Measurements from ENCODE around the gene PFKFB2. TPM values are rescaled to one million over a fixed set of nuclear protein-coding genes. Genes with fewer than 3 reads are reported as not detected.

Gene PFKFB2
- total and polyA plus RNA-seq, 2 donors (not counting 1 experiment from before 2014, with no cell fraction given), result 6.5 to 18.2 TPM

- H3K27ac Mint-ChIP-seq, result no peak overlapping the region
- H3K79me2 ChIP-seq (ENCODE audit: control insufficient read depth, insufficient read depth, low read length), result no peaks in the 10 kb centered on the region
- 100% methylated on average over 2 of the region's 3 CpGs for WGBS (ENCODE audit: insufficient coverage)
- ATAC-seq (ENCODE audit: low read depth), result no peak
- peaks cover 0 to 15% (median 8%) of the 10 kb centered on the region in 4 experiments for H3K27me3 ChIP-seq (replicated peaks in 1 of 4; ENCODE audit: control extremely low read depth in 1 of 4, control insufficient read depth in 3 of 4, insufficient read depth in 4 of 4, low read length in 3 of 4)
- H3K27me3 Mint-ChIP-seq, result peaks cover 62% of the 10 kb centered on the region
- no peaks in the 10 kb centered on the region for H4K20me1 ChIP-seq (ENCODE audit: control insufficient read depth, insufficient read depth, low read length, poor library complexity, severe bottlenecking)
- no peaks in the 10 kb centered on the region for H3K9me3 Mint-ChIP-seq (ENCODE audit: insufficient read depth)
- no peaks in the 10 kb centered on the region for H3K9me3 ChIP-seq (ENCODE audit: control extremely low read depth in 1 of 3, control insufficient read depth in 2 of 3, insufficient read depth in 1 of 3, low read length in 2 of 3)
- ChIA-PET POLR2A (no interaction called here), CTCF (interaction anchor here (0.6 to 3.1 kb wide), 4 partner anchors 11 to 1762 kb away, joined by 3 to 21 read pairs (median 3); no protein-coding TSS in a partner anchor)
- no peak overlapping the region for H3K27ac ChIP-seq (ENCODE audit: low read length in 2 of 2)
- H3K4me3 Mint-ChIP-seq, result no peak overlapping the region
- H2AFZ ChIP-seq (ENCODE audit: insufficient read depth, low read depth, low read length, poor library complexity, severe bottlenecking), result no peak overlapping the region
- H3K4me3 ChIP-seq (ENCODE audit: control extremely low read depth in 1 of 5, extremely low read depth in 1 of 5, insufficient read depth in 1 of 5, low read depth in 2 of 5, low read length in 4 of 5), result no peak overlapping the region
- no peaks in the 10 kb centered on the region for H3K4me1 ChIP-seq (ENCODE audit: control insufficient read depth in 2 of 2, insufficient read depth in 2 of 2, low read length in 2 of 2)
- H3K36me3 ChIP-seq (replicated peaks in 1 of 2; ENCODE audit: control extremely low read depth in 1 of 2, control insufficient read depth in 1 of 2, extremely low read depth in 1 of 2, insufficient read depth in 2 of 2, low read length in 1 of 2), result no peaks in the 10 kb centered on the region
- no peaks in the 10 kb centered on the region for H3K4me1 Mint-ChIP-seq
- H3K4me2 ChIP-seq (replicated peaks; ENCODE audit: low read depth, low read length, poor library complexity, severe bottlenecking), result no peak overlapping the region
- no peak for TF ChIP-seq EZH2 (IDR thresholded peaks at IDR 0.05; ENCODE audit: borderline replicate concordance, insufficient read depth, low read depth, low read length, poor library complexity, severe bottlenecking)
- TF ChIP-seq, protein P1, sequence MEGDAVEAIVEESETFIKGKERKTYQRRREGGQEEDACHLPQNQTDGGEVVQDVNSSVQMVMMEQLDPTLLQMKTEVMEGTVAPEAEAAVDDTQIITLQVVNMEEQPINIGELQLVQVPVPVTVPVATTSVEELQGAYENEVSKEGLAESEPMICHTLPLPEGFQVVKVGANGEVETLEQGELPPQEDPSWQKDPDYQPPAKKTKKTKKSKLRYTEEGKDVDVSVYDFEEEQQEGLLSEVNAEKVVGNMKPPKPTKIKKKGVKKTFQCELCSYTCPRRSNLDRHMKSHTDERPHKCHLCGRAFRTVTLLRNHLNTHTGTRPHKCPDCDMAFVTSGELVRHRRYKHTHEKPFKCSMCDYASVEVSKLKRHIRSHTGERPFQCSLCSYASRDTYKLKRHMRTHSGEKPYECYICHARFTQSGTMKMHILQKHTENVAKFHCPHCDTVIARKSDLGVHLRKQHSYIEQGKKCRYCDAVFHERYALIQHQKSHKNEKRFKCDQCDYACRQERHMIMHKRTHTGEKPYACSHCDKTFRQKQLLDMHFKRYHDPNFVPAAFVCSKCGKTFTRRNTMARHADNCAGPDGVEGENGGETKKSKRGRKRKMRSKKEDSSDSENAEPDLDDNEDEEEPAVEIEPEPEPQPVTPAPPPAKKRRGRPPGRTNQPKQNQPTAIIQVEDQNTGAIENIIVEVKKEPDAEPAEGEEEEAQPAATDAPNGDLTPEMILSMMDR (IDR thresholded peaks at IDR 0.05), result no peak
- H3K9ac ChIP-seq (ENCODE audit: low read length), result no peak overlapping the region
- DNase-seq, result no peak
- intact Hi-C loops (cut with micrococcal nuclease), result no loop called here
Observed at GRCh38 chr1:207014728-207015127, 38.3 kb upstream of the PFKFB2 start.

DNA sequence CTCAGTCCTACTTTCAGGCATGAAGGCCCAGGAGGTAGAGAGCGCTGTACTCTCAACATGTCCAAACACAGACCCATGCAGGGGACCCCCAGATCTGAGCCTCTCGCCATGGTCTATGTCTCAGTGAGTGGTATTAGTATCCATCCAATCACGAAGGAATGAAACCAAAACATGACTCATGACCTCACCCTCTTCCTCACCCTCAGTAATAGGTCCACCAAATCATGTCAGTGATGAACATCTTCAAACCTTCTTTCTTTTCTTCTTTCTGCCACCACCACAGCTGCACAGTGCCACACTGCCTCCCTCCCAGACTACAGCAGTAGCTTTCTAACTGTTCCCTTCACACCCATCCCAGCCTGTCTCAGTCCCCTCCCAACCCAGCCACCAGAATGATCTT, 37.3 kb upstream of the PFKFB2 start:
- no peaks in the 10 kb centered on the region for H3K9me3 Mint-ChIP-seq (ENCODE audit: insufficient read depth)
- no peaks in the 10 kb centered on the region for H3K4me1 Mint-ChIP-seq
- H3K27ac Mint-ChIP-seq, result no peak overlapping the region
- H3K4me3 Mint-ChIP-seq, result no peak overlapping the region
- Histone ChIP-seq H3K9me3 (ENCODE audit: control extremely low read depth in 1 of 3, control insufficient read depth in 2 of 3, insufficient read depth in 1 of 3, low read length in 2 of 3) (no peaks in the 10 kb centered on the region), H4K20me1 (ENCODE audit: control insufficient read depth, insufficient read depth, low read length, poor library complexity, severe bottlenecking) (no peaks in the 10 kb centered on the region), H2AFZ (ENCODE audit: insufficient read depth, low read depth, low read length, poor library complexity, severe bottlenecking) (no peak overlapping the region), H3K4me1 (ENCODE audit: control insufficient read depth in 2 of 2, insufficient read depth in 2 of 2, low read length in 2 of 2) (no peaks in the 10 kb centered on the region), H3K79me2 (ENCODE audit: control insufficient read depth, insufficient read depth, low read length) (no peaks in the 10 kb centered on the region), H3K36me3 (replicated peaks in 1 of 2; ENCODE audit: control extremely low read depth in 1 of 2, control insufficient read depth in 1 of 2, extremely low read depth in 1 of 2, insufficient read depth in 2 of 2, low read length in 1 of 2) (no peaks in the 10 kb centered on the region), H3K4me2 (replicated peaks; ENCODE audit: low read depth, low read length, poor library complexity, severe bottlenecking) (no peak overlapping the region), H3K9ac (ENCODE audit: low read length) (no peak overlapping the region), H3K4me3 (ENCODE audit: control extremely low read depth in 1 of 5, extremely low read depth in 1 of 5, insufficient read depth in 1 of 5, low read depth in 2 of 5, low read length in 4 of 5) (no peak overlapping the region), H3K27ac (ENCODE audit: low read length in 2 of 2) (no peak overlapping the region), H3K27me3 (replicated peaks in 1 of 4; ENCODE audit: control extremely low read depth in 1 of 4, control insufficient read depth in 3 of 4, insufficient read depth in 4 of 4, low read length in 3 of 4) (peaks cover 0 to 15% (median 8%) of the 10 kb centered on the region in 4 experiments)
- DNase-seq, result no peak
- WGBS (ENCODE audit: insufficient coverage), result 94% methylated on average over 2 of the region's 3 CpGs
- no peak for ATAC-seq (ENCODE audit: low read depth)
- TF ChIP-seq EZH2 (IDR thresholded peaks at IDR 0.05; ENCODE audit: borderline replicate concordance, insufficient read depth, low read depth, low read length, poor library complexity, severe bottlenecking), result no peak
- TF ChIP-seq, protein P1 (IDR thresholded peaks at IDR 0.05), result no peak
- intact Hi-C loops (cut with micrococcal nuclease), result no loop called here
- ChIA-PET POLR2A (no interaction called here), CTCF (interaction anchor here (1.2 kb wide), 1 partner anchor 60 kb away, joined by 3 read pairs; no protein-coding TSS in a partner anchor)
- peaks cover 64% of the 10 kb centered on the region for H3K27me3 Mint-ChIP-seq

All from B cell (primary cell).